Adrenal gland (tissue), 5 donors: Measurements from ENCODE around the gene CROCC.

Experiments
- POLR2A ChIP-seq, 2 donors: fragments of 450-650 bp; IDR thresholded peaks; one replicate each; pipeline ENCODE4 v1.6.1; 2017; ENCODE audit warnings: antibody characterized with exemption in 2 of 2, mild to moderate bottlenecking in 2 of 2, moderate library complexity in 1 of 2
- TF ChIP-seq, protein P1 (sequence below), 6 experiments: fragments of 450-650 bp in 4 of 6; fragments of 200-600 bp in 2 of 6; sonication (generic) in 1 of 6; IDR thresholded peaks; 1 replicate in 5 of 6; 2 replicates in 1 of 6; pipeline versions ENCODE4 v1.5.1 to v1.8.0; 2016 to 2021; ENCODE audit warnings: antibody characterized with exemption in 6 of 6, mild to moderate bottlenecking in 2 of 6, moderate library complexity in 1 of 6
- donor health status: DM: no; HTN: no; CAD: no.

DNA sequence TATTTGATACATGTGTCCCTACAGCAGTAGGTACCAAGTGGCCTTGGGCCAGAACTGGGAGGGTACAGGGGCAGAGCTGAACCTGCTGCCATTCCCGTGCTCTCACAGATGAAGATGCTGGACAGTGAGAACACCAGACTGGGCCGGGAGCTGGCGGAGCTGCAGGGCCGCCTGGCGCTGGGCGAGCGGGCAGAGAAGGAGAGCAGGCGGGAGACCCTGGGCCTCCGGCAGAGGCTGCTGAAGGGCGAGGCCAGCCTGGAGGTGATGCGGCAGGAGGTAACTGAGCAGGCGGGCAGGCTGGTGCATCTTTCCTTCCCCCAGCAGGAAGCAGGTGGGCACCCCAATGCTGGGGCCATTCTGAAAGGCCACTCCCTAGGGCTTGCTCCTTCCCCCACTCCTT lies 36.7 kb downstream of the CROCC start:
- TF ChIP-seq POLR2A (IDR thresholded peaks at IDR 0.05) = no peak
- TF ChIP-seq, protein P1, sequence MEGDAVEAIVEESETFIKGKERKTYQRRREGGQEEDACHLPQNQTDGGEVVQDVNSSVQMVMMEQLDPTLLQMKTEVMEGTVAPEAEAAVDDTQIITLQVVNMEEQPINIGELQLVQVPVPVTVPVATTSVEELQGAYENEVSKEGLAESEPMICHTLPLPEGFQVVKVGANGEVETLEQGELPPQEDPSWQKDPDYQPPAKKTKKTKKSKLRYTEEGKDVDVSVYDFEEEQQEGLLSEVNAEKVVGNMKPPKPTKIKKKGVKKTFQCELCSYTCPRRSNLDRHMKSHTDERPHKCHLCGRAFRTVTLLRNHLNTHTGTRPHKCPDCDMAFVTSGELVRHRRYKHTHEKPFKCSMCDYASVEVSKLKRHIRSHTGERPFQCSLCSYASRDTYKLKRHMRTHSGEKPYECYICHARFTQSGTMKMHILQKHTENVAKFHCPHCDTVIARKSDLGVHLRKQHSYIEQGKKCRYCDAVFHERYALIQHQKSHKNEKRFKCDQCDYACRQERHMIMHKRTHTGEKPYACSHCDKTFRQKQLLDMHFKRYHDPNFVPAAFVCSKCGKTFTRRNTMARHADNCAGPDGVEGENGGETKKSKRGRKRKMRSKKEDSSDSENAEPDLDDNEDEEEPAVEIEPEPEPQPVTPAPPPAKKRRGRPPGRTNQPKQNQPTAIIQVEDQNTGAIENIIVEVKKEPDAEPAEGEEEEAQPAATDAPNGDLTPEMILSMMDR (IDR thresholded peaks at IDR 0.05) = no peak
